K562 (cell line): Measurements from ENCODE around the gene EFNA2. TPM values are rescaled to one million over a fixed set of nuclear protein-coding genes. Genes with fewer than 3 reads are reported as not detected.

Experiments
- ARID3B ChIP-seq: fragments of 250-450 bp; sonication (Bioruptor Pico); IDR thresholded peaks from 2 replicates; pipeline ENCODE4 v1.4.0; 2020; ENCODE audit warnings: borderline replicate concordance
- ARNT ChIP-seq, 2 experiments: fragments of 450-650 bp; IDR thresholded peaks; 2 replicates each; pipeline ENCODE4 v1.6.1; 2016; ENCODE audit warnings: mild to moderate bottlenecking in 1 of 2
- FUS ChIP-seq: fragments of 200-400 bp; formaldehyde crosslinking; optimal IDR thresholded peaks from 2 replicates; pipeline ENCODE3; 2017; ENCODE audit warnings: low read depth, low read length
- HMG20A ChIP-seq: fragments of 450-650 bp; formaldehyde crosslinking; conservative IDR thresholded peaks from 2 replicates; pipeline ENCODE4 v1.4.0; 2020; ENCODE audit warnings: mild to moderate bottlenecking, mixed read lengths
- MEF2A ChIP-seq: IDR thresholded peaks from 2 replicates; pipeline ENCODE4 v1.6.1; 2011; ENCODE audit warnings: low read depth, mild to moderate bottlenecking, low read length, moderate library complexity; ENCODE audit not compliant: control insufficient read depth
- NFXL1 ChIP-seq: fragments of 450-650 bp; formaldehyde crosslinking; IDR thresholded peaks from 2 replicates; pipeline ENCODE4 v1.4.0; 2021; ENCODE audit warnings: mild to moderate bottlenecking
- PHTF2 ChIP-seq: fragments of 250-450 bp; sonication (Bioruptor Pico); IDR thresholded peaks from 2 replicates; pipeline ENCODE4 v1.5.0; 2021; ENCODE audit warnings: mild to moderate bottlenecking
- RAD21 ChIP-seq, 2 experiments: fragments of 250-450 bp in 1 of 2; fragments of 450-650 bp in 1 of 2; sonication (Bioruptor Pico) in 1 of 2; formaldehyde crosslinking in 1 of 2; IDR thresholded peaks in 1 of 2; conservative IDR thresholded peaks in 1 of 2; 2 replicates each; pipeline versions ENCODE4 v1.4.0 to v1.8.0; 2020 to 2022; ENCODE audit warnings: mild to moderate bottlenecking in 2 of 2, moderate library complexity in 1 of 2
- SFPQ ChIP-seq: fragments of 200-400 bp; formaldehyde crosslinking; IDR thresholded peaks from 2 replicates; pipeline ENCODE4 v1.6.1; 2017; ENCODE audit warnings: mild to moderate bottlenecking, low read depth, low read length, moderate library complexity
- SREBF1 ChIP-seq: fragments of 150-350 bp; IDR thresholded peaks from 2 replicates; pipeline ENCODE4 v1.6.1; 2014; ENCODE audit warnings: antibody characterized with exemption, low read depth, low read length, borderline replicate concordance
- TCFL5 ChIP-seq: fragments of 250-450 bp; sonication (Bioruptor Pico); conservative IDR thresholded peaks from 2 replicates; pipeline ENCODE4 v1.6.1; 2021; ENCODE audit warnings: mild to moderate bottlenecking, moderate library complexity, matching md5 sums
- ZFP30 ChIP-seq: fragments of 250-450 bp; sonication (Bioruptor Pico); IDR thresholded peaks from 2 replicates; pipeline ENCODE4 v1.8.0; 2022; ENCODE audit warnings: moderate library complexity, mild to moderate bottlenecking, inconsistent platforms, borderline replicate concordance
- ZNF124 ChIP-seq: sonication (generic); formaldehyde crosslinking; IDR thresholded peaks from 2 replicates; pipeline ENCODE4 v1.8.1; 2022; ENCODE audit warnings: missing genetic modification reagents
- ZNF140 ChIP-seq: fragments of 250-450 bp; sonication (Bioruptor Pico); IDR thresholded peaks from 2 replicates; pipeline ENCODE4 v1.8.0; 2021; ENCODE audit warnings: moderate library complexity, mild to moderate bottlenecking, inconsistent platforms
- ZNF274 ChIP-seq: IDR thresholded peaks from 2 replicates; pipeline ENCODE4 v1.6.1; 2011; ENCODE audit warnings: low read depth, mild to moderate bottlenecking, low read length, moderate library complexity, borderline replicate concordance
- ZNF324 ChIP-seq: fragments of 250-450 bp; sonication (Bioruptor Pico); IDR thresholded peaks from 2 replicates; pipeline ENCODE4 v1.4.0; 2020; ENCODE audit warnings: mild to moderate bottlenecking
- ZNF395 ChIP-seq: fragments of 200-800 bp; sonication (Bioruptor generic); IDR thresholded peaks from 2 replicates; pipeline ENCODE4 v1.6.1; 2017; ENCODE audit warnings: missing genetic modification characterization, missing compliant biosample characterization
- polyA plus RNA-seq, 8 experiments: library from polyadenylated mRNA; depleted of rRNA in 4 of 8; stranded (reverse) in 5 of 8; unstranded in 3 of 8; fragments of >200 nt; fragmentation: Nextera tagmentation in 2 of 8; fragmentation: Illumina TruSeq in 1 of 8; extraction: Ambion mirVana in 2 of 8; extraction: Trizol in 1 of 8; gene quantifications; 2 replicates each; pipeline versions ENCODE4 v1.2.1 to v1.2.3, GENCODE V29; 2011 to 2014; ENCODE audit warnings: inconsistent platforms in 1 of 8, missing spikeins in 1 of 8
- total RNA-seq, 7 experiments: library from RNA; depleted of rRNA in 6 of 7; stranded (reverse); fragments of >200 nt in 6 of 7; fragmentation: Illumina TruSeq in 2 of 7; extraction: Trizol in 2 of 7; gene quantifications; 2 replicates each; pipeline versions ENCODE4 v1.2.1 to v1.2.3, GENCODE V29; 2011 to 2021; ENCODE audit warnings: low replicate concordance in 1 of 7
- TF ChIP-seq, protein P1 (sequence below), 3 experiments: fragments of 200-800 bp in 1 of 3; fragments of 250-450 bp in 1 of 3; fragments of 450-650 bp in 1 of 3; sonication (Bioruptor Pico) in 1 of 3; sonication (Bioruptor generic) in 1 of 3; formaldehyde crosslinking in 1 of 3; IDR thresholded peaks; 2 replicates each; pipeline versions ENCODE4 v1.6.1 to v1.8.0; 2016 to 2022; ENCODE audit warnings: mild to moderate bottlenecking in 2 of 3, missing genetic modification characterization in 2 of 3, missing compliant biosample characterization in 1 of 3, moderate library complexity in 1 of 3

EFNA2 gene
- total and polyA plus RNA-seq, 9 of the 15 experiments (the other 6 are each of a cell fraction or from before 2014, with no cell fraction given), result 0.11 to 0.44 (median 0.15) TPM; not detected in 6

GRCh38 chr19:1273263-1274041, 12.2 kb upstream of the EFNA2 start (continued):
- TF ChIP-seq ZNF395 (CRISPR knock-in tag) (no peak), ZFP30 (CRISPR knock-in tag) (no peak), RAD21 (CRISPR knock-in tag; conservative IDR thresholded peaks at IDR 0.05 in 1 of 2, IDR thresholded peaks at IDR 0.05 in 1 of 2) (no peak), PHTF2 (CRISPR knock-in tag) (no peak), SREBF1 (no peak), NFXL1 (no peak), ZNF124 (CRISPR knock-in tag) (no peak), MEF2A (no peak), ARID3B (CRISPR knock-in tag) (no peak), HMG20A (CRISPR knock-in tag) (no peak), SFPQ (no peak), ZNF274 (no peak), ZNF140 (CRISPR knock-in tag) (no peak), FUS (no peak), TCFL5 (CRISPR knock-in tag) (no peak), ZNF324 (CRISPR knock-in tag) (no peak), ARNT (IDR thresholded peaks at IDR 0.05) (0 out of 4 replicates have a peak, but pooled peaks of 1 of the 2 experiments have one; percentile 67)
- TF ChIP-seq, protein P1, sequence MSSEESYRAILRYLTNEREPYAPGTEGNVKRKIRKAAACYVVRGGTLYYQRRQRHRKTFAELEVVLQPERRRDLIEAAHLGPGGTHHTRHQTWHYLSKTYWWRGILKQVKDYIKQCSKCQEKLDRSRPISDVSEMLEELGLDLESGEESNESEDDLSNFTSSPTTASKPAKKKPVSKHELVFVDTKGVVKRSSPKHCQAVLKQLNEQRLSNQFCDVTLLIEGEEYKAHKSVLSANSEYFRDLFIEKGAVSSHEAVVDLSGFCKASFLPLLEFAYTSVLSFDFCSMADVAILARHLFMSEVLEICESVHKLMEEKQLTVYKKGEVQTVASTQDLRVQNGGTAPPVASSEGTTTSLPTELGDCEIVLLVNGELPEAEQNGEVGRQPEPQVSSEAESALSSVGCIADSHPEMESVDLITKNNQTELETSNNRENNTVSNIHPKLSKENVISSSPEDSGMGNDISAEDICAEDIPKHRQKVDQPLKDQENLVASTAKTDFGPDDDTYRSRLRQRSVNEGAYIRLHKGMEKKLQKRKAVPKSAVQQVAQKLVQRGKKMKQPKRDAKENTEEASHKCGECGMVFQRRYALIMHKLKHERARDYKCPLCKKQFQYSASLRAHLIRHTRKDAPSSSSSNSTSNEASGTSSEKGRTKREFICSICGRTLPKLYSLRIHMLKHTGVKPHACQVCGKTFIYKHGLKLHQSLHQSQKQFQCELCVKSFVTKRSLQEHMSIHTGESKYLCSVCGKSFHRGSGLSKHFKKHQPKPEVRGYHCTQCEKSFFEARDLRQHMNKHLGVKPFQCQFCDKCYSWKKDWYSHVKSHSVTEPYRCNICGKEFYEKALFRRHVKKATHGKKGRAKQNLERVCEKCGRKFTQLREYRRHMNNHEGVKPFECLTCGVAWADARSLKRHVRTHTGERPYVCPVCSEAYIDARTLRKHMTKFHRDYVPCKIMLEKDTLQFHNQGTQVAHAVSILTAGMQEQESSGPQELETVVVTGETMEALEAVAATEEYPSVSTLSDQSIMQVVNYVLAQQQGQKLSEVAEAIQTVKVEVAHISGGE (CRISPR knock-in tag; IDR thresholded peaks at IDR 0.05), result no peak
